ENCODE results near the gene AKNA. TPM values are rescaled to one million over a fixed set of nuclear protein-coding genes. Genes with fewer than 3 reads are reported as not detected.

The AKNA gene
- total RNA-seq, 1 donor from 2014 or later, result 16.6 TPM

DNA sequence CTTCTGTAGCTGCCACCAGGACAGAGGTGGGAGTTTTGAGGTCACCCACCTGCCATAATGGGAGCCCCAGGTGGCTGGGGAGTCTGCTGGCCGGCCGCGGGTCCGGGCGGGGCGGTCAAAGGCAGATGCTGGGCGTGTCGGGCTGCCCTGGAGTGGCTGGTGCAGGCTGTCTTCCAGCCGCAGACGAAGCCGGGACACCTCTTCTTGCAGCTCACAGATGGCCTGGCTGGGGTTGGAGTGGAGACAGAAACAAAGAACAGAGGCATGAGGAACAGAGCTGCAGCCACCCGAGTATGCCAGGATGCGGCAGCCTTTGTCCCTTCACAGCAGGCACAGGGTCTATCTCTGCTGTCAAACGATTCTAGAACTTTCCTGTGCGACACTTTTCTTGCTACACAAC lies 40.1 kb downstream of the AKNA start:
- TF ChIP-seq, protein P1, sequence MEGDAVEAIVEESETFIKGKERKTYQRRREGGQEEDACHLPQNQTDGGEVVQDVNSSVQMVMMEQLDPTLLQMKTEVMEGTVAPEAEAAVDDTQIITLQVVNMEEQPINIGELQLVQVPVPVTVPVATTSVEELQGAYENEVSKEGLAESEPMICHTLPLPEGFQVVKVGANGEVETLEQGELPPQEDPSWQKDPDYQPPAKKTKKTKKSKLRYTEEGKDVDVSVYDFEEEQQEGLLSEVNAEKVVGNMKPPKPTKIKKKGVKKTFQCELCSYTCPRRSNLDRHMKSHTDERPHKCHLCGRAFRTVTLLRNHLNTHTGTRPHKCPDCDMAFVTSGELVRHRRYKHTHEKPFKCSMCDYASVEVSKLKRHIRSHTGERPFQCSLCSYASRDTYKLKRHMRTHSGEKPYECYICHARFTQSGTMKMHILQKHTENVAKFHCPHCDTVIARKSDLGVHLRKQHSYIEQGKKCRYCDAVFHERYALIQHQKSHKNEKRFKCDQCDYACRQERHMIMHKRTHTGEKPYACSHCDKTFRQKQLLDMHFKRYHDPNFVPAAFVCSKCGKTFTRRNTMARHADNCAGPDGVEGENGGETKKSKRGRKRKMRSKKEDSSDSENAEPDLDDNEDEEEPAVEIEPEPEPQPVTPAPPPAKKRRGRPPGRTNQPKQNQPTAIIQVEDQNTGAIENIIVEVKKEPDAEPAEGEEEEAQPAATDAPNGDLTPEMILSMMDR (conservative IDR thresholded peaks at IDR 0.05), result no peak
- Mint-ChIP-seq H3K9me3 (no peaks in the 10 kb centered on the region), H3K27me3 (ENCODE audit: low read depth) (no peaks in the 10 kb centered on the region), H3K4me1 (peaks cover 20% of the 10 kb centered on the region), H3K4me3 (no peak overlapping the region), H3K36me3 (ENCODE audit: low read depth) (peaks cover 4% of the 10 kb centered on the region), H3K27ac (ENCODE audit: unreplicated experiment) (peak overlapping the region; percentile 84)
- DNase-seq (ENCODE audit: low read depth, low spot score), result no peak

DNA sequence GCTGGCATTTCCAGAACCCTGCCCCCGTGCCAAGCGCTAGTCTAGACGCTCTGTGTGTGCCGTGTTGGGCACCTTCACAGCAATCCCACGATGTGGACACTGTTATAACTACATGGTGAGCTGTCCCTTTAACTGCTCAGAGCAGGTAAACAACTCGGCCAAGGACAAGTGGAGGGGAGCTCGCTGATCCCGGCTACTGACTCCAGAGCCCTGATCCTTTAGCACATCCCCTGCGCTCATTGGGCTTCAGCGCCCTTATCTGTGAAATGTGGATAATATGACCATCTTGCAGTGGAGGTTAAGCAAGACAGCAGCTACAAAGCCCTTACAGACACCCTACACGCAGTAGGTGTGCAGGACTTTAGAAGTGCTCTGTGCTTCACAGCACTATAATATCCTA lies 41.6 kb downstream of the AKNA start:
- TF ChIP-seq, protein P1 (conservative IDR thresholded peaks at IDR 0.05), result no peak
- H3K27ac Mint-ChIP-seq (ENCODE audit: unreplicated experiment), result no peak overlapping the region

DNA sequence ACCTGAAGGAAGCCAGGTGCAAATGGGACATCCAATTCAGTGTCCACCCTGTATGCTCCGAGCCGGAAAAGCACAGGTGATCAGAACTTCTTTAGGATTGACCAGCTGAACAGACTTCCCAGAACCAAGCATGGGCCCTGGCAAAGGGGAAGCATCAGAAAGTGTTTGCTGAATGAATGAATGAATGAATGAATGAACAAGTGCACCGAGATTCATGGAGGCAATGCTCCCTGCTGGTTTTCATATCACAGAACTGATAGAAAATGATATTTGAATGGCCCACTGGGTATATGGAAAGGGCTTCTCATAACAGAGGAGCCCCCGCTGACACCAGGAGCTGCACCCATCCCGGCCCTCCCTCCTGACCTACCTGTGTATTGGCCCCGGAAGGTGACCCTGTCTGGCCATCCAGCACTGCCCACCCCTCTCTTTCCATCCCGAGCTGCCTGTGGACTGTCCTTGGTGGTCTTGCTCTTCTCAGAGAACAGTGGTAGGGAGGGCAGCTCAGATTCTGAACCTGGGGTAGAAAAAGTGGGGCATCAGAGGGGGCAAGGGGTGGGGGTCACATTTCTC lies 42.2 kb downstream of the AKNA start:
- Mint-ChIP-seq H3K36me3 (ENCODE audit: low read depth) (peaks cover 4% of the 10 kb centered on the region), H3K4me3 (no peak overlapping the region), H3K9me3 (no peaks in the 10 kb centered on the region), H3K4me1 (peaks cover 20% of the 10 kb centered on the region), H3K27me3 (ENCODE audit: low read depth) (no peaks in the 10 kb centered on the region), H3K27ac (ENCODE audit: unreplicated experiment) (no peak overlapping the region)
- no peak for DNase-seq (ENCODE audit: low read depth, low spot score)
- TF ChIP-seq, protein P1 (conservative IDR thresholded peaks at IDR 0.05), result no peak

More for the DNA sequence above, 41.6 kb downstream of the AKNA start:
- H3K9me3 Mint-ChIP-seq, result no peaks in the 10 kb centered on the region
- no peaks in the 10 kb centered on the region for H3K27me3 Mint-ChIP-seq (ENCODE audit: low read depth)
- DNase-seq (ENCODE audit: low read depth, low spot score), result no peak
- H3K4me3 Mint-ChIP-seq, result no peak overlapping the region
- peaks cover 4% of the 10 kb centered on the region for H3K36me3 Mint-ChIP-seq (ENCODE audit: low read depth)
- peaks cover 20% of the 10 kb centered on the region for H3K4me1 Mint-ChIP-seq

DNA sequence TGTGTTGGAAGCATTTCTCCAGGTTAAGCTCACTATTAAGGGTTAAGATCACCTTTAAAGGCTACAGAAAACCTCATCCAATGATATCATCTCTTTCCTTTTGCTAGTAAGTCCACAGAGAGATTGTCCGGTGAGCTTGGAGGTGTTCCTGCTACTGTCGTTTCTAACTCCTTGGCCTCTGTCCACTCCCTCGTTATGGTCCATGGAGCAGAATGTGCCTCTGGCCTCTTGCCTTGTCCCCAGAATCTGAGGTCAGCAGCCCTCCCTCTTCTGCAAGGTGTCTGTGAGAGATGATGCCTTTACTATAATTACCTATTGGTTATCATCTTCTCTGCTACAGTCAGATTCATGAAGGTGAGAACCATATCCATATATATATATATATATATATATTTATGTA lies 43.1 kb downstream of the AKNA start:
- H3K4me3 Mint-ChIP-seq, result no peak overlapping the region
- TF ChIP-seq, protein P1 (conservative IDR thresholded peaks at IDR 0.05), result no peak
- H3K27ac Mint-ChIP-seq (ENCODE audit: unreplicated experiment), result no peak overlapping the region
- peaks cover 18% of the 10 kb centered on the region for H3K4me1 Mint-ChIP-seq
- no peaks in the 10 kb centered on the region for H3K9me3 Mint-ChIP-seq
- H3K36me3 Mint-ChIP-seq (ENCODE audit: low read depth), result peaks cover 4% of the 10 kb centered on the region
- H3K27me3 Mint-ChIP-seq (ENCODE audit: low read depth), result no peaks in the 10 kb centered on the region
- DNase-seq (ENCODE audit: low read depth, low spot score), result no peak

DNA sequence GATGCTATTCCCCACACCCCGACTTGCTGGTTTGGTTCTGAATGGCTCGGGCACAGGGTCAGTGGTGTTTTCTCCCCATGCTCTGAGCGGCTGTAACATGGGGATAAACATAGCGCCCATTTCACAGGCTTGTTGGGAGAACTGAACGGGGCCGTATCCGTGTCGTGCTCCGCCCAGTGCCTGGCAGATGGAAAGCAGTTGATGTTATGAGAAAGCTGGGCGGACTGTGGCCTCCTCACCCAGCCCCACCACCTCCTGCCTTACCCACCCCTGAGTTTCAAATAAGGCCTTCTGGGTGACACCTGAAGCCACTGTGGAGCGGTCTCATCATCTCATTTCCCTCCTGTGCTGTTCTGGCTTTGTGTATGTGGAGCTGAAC lies 43.6 kb downstream of the AKNA start:
- Mint-ChIP-seq H3K27ac (ENCODE audit: unreplicated experiment) (no peak overlapping the region), H3K27me3 (ENCODE audit: low read depth) (no peaks in the 10 kb centered on the region), H3K9me3 (no peaks in the 10 kb centered on the region), H3K4me3 (no peak overlapping the region), H3K4me1 (peaks cover 13% of the 10 kb centered on the region), H3K36me3 (ENCODE audit: low read depth) (peaks cover 1% of the 10 kb centered on the region)
- TF ChIP-seq, protein P1 (conservative IDR thresholded peaks at IDR 0.05), result no peak
- no peak for DNase-seq (ENCODE audit: low read depth, low spot score)
